ENCODE measurements around the gene MARCHF10.

Gene MARCHF10

DNA sequence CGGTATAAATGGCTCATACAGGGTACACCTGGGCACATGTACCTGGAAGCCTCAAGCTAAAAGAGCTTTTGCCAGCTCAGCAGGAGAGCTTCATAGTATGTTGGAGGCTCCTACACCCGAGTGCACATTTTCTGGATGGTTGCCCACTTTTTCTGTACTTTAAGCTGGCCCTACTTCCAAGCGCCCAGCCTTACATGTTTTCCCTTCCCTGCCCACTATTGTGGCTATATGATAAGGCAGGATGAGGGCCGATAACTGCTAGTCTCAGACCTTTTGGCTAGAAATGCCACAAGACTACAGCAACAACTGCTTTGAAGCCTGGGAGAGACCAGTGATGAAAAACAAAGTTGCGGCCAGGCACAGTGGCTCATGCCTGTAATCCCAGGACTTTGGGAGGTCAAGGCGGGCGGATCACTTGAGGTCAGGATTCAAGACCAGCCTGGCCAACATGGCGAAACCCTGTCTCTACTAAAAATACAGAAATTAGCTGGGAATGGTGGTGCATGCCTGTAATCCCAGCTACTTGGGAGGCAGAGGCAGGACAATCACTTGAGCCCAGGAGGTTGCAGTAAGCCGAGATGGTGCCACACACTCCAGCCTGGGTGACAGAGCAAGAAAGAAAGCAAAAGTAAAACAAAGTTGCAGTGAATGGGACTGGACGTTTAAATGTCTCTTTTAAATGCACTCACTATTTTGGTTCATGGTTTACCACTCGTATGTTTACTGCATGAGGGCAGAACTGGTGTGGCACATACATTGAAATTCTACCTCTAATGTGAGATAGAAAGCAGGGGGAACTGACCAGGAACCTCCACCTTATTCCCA lies 14.2 kb upstream of the MARCHF10 start:
- no peak for DNase-seq (ENCODE audit: low read depth)

GRCh38 chr17:62821189-62822079 lies 13.3 kb upstream of the MARCHF10 start:
- no peak for DNase-seq (ENCODE audit: low read depth)

DNA sequence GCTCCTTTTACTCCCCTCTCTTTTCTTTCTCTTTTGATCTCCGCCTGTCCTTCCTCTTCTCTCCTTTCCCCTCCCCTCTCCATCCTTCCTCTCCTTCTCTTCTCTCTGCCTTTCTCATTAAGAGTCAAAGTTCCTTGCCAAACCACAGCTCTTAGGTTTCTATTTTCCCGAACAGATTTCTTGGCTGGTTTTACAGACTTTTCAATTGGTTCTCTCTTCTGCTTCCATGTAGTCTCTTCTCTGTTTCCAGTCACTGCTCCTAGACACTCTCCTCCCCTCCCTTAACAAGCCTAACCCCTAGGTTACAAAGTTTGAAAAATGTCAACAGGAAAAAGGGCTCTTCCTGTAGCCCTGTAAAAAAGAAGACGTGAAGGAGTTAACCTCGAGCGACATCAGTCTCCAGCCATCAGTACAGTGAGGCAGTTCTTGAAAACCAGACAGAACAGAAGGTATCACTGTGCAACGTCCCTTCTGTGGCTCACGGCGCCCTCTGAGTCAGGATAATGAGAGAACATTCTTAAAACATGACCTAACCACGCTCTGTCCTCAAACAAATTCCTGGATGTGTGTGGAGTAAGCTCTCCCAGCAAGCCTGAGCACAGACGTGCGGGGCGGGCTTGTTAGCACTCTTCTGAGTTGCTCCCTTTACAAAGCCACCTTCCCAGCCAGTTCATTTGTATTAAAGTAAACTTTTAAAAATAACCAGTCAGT lies 11.6 kb upstream of the MARCHF10 start:
- DNase-seq (ENCODE audit: low read depth), result no peak

DNA sequence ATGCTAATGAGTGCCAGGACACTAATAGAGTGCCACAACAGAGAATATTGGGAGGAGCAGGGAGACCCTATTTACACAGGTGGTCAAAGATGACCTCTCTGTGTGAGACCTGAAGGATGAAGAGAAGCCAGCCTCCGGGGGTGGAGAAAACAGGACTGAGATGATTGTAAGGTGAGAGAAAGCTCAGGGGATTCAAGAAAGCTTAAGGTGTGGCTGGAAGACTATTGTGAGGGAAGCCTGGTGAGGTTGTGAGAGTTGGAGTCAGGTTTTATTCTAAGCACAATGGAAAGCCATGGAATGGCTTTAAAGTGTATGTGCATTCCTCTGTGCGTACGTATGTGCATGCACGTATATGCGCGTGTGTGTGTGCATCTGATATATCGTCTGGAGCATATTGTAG lies 10.4 kb upstream of the MARCHF10 start:
- no peak for DNase-seq (ENCODE audit: low read depth)

DNA sequence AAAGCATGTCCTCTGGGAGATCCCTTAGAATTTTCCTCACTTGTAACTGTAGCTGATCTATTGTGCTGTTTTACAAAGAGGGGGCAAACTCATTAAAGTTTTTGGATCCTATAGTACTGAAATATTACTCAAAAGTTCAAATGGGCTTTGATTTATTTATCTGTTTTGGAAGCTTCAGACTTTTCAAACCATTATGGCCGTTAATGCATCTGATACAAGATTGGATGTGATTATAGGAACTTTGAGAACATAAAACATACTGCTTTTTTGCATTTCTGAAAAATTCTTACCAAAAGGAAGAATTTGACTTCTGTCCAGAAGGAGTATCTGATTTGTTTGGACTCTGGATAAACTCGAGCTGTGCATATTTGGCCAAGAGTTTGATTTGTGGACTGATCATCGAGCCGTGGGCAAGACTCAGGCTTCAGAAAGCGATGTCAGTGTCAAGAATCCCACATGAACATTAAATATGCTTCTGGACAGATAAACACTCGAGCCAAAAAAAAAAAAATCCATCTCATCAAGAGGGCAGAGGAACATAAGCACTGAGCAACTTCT lies 8.2 kb upstream of the MARCHF10 start:
- no peak for DNase-seq (ENCODE audit: low read depth)

GRCh38 chr17:62809656-62810055 lies 1.5 kb upstream of the MARCHF10 start:
- no peak for DNase-seq (ENCODE audit: low read depth)

DNA sequence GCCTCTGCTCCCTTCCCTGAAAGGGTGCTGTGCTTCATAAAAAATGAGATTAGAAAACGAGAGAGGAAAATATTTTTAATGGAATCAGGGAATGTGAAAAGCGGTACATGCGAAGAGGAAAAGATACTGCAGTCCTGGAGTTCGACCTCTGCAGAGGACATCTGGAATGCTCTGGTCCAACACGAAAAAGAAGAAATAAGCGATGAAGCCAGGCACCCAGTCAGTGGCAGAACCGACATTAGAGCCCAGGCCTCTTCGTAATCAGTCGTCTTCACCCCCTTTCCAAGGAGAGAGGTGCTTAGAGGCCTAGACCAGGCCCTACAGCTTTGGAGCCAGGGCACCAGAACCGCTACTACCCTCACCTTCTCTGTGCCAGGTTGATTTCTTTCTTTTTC lies 459 bp upstream of the MARCHF10 start:
- DNase-seq (ENCODE audit: low read depth), result no peak

DNA sequence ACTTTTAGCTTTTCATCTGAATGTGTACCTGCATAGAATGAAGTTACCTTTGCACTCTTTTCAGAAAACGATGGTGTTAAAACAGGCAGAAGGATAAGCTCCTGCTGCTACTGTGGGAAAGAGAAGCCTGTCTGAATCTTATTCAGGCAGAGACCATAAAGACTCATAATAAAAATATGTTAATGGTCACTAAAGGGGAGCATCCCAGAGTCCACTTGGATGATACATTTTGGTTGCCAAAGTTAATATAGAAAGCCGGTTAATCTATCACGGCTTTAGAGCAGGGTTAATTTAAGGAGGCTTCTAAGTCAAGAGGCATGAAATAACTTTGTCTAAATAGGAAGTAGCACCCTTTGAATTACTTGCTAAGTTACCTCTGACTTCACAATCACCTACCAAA lies 2.9 kb downstream of the MARCHF10 start:
- no peak for DNase-seq (ENCODE audit: low read depth)

DNA sequence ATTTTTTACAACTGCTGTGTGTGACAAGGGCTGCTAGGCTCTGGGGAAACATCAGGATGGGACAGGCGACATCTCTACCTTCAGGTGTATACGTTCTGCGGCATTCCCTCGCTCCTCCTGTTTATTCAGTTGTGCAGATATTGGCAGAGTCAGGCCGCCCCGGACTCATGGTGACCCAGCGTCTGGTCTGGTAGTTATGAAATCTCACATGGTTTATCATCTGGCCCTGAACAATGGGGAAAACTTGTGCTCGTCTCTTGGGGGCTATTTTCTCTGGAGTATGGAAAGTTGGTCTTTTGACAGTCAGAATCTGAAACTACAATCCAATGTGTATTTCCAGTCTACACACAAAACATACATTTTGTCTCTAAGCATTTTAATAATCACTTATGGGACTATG lies 3.3 kb downstream of the MARCHF10 start:
- no peak for DNase-seq (ENCODE audit: low read depth)

- DNase-seq (ENCODE audit: low read depth), result no peak
Measured at GRCh38 chr17:62804025-62804424, 4.1 kb downstream of the MARCHF10 start.

- no peak for DNase-seq (ENCODE audit: low read depth)
Measured at GRCh38 chr17:62802561-62803205, 5.4 kb downstream of the MARCHF10 start.

DNA sequence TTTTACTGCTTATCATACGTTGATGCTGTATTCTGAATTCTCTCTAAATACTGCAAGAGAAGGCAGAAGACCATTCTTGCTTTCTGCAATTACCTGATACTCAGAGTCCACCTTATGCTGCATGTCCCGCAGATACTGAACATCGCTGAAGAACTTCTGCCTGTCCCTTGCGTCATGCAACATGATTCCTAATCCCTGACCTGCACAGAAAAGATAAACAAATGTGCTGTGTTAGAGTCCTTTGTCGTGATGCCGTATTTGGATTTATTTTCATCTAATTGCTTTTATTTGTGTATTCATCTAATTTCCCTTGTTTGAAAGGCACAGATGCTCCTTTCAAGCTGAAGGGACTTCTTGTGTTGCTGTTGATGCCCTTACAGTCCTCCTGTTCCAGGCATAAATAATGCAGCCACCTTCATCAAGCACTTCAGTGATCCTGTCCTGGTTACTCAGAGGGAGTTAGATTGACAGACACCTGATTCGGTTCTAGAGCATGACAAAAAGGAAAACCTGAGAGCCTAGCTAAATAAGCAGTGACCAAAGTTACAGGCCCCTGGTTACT lies 6.5 kb downstream of the MARCHF10 start:
- no peak for DNase-seq (ENCODE audit: low read depth)

- DNase-seq (ENCODE audit: low read depth), result no peak
Measured at GRCh38 chr17:62800585-62800984, 7.5 kb downstream of the MARCHF10 start.

- DNase-seq (ENCODE audit: low read depth), result no peak
Measured at GRCh38 chr17:62797959-62798358, 10.2 kb downstream of the MARCHF10 start.

DNA sequence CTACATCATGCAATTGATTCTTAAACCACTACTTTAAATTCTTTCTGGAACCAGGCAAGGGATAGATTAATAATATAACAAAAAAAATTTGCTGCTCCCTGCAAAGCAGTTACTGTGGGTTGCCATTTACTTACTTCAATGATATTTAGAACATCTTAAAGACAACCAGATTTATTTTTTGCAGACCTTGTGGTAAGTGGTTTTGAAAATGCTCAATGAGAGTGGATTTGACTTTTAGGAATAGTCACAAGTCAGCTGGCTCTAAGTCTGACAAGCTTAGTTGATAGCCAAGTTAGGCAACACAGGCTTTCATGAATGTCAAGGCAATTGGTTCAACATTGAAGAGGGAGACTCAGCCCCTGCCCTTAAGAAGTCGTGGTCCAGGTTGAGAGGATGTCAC lies 11.8 kb downstream of the MARCHF10 start:
- no peak for DNase-seq (ENCODE audit: low read depth)

DNA sequence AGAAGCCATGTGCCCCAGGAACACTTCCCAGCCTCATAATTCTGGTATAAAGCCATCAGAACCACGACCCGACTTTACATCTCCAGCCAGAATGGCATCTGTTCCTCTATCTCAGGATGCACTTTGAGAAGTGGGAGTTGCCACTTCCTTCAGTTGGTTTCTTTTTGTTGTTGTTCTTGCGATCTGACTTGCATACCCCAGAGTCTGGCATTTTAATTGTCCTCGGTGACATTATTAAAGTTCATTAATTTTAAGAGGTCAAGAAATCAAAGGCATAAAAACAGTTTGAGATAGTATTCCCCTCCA lies 13.5 kb downstream of the MARCHF10 start:
- DNase-seq (ENCODE audit: low read depth), result no peak

DNA sequence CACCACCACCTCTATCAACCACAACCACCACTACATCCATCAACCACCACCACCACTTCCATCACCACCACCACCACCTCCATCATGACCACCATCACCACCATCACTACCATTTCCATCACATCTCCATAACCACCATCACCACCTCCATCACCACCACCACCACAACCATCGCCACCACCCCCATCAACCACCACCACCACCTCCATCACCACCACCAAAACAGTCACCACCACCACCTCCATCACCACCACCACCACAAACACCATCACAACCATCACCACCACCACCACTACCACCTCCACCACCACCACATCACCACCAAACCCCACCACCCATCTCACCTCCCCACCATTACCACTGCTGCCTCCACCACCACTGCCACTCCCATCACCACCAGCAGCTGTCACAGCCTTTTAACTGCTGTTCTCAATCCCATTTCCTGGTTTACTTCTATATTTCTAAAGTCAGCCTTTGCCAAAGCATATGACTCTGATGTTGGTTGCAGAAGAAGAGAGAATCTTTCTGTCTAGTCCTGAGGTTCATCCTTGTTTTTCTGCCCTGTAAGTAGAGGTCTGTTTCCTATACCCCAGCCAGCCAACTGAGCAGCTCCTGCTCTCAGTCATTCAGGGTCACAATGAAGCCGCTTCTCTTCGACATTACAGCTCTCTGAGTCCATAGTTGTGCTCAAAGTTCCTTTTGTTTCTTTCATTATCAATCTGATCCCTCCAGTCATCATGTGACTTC lies 14.0 kb downstream of the MARCHF10 start:
- DNase-seq (ENCODE audit: low read depth), result no peak

DNA sequence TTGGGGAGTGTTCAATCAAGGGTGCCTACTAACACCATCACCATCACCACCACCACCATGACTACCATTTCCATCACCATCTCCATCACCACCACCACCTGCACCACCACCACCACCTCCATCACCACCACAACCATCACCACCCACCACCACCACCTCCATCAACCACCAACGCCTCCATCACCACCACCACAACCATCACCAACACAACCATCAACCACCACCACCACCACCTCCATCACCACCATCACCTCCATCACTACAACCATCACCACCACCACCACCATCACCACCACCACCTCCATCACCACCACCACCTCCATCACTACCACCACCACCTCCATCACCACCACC lies 15.7 kb downstream of the MARCHF10 start:
- no peak for DNase-seq (ENCODE audit: low read depth)

- no peak for DNase-seq (ENCODE audit: low read depth)
Measured at GRCh38 chr17:62791767-62792446, 16.2 kb downstream of the MARCHF10 start.

- DNase-seq (ENCODE audit: low read depth), result no peak
Measured at GRCh38 chr17:62791235-62791734, 16.8 kb downstream of the MARCHF10 start.

Measured in T-helper 22 cell (primary cell).